SK-N-SH (cell line): ENCODE data around the gene ELANE. TPM values are rescaled to one million over a fixed set of nuclear protein-coding genes. Genes with fewer than 3 reads are reported as not detected.
"Not testable (repeated sequence)": the region's sequence is repeated elsewhere in the genome, so short reads cannot be mapped to it uniquely, and the experiment has no call there.

Experiments
- CTCF ChIA-PET: fragments of 300-600, 350-600 bp; formaldehyde crosslinking; extraction: SDS; loops from one replicate; lab custom pipeline; 2021; lab: Yijun Ruan, JAX
- POLR2A ChIA-PET: fragments of 350-600 bp; sonication (Branson Sonifier 250); formaldehyde crosslinking; extraction: SDS; loops from one replicate; lab custom pipeline; 2020; ENCODE audit warnings: antibody characterized with exemption, inconsistent platforms; lab: Yijun Ruan, JAX
- DNase-seq: peaks from one replicate; pipeline ENCODE4 v3.0.0; 2012
- H2AFZ ChIP-seq: fragments of 200-600 bp; sonication (generic); 2 replicates; pipeline ENCODE4 v1.8.1; 2016; ENCODE audit warnings: antibody characterized with exemption, mild to moderate bottlenecking, low read depth
- H3F3A ChIP-seq: fragments of 200-600 bp; sonication (generic); replicated peaks from 2 replicates; pipeline ENCODE3; 2016; ENCODE audit warnings: antibody characterized with exemption, mild to moderate bottlenecking; ENCODE audit not compliant: insufficient read depth
- H3K27ac ChIP-seq, 2 experiments: fragments of 200-500 bp in 1 of 2; fragments of 200-600 bp in 1 of 2; sonication (Bioruptor generic) in 1 of 2; sonication (generic), shearing (Covaris generic) in 1 of 2; 2 replicates each; pipeline versions ENCODE4 v1.5.1 to v1.6.1; 2014 to 2016; ENCODE audit warnings: low read depth in 2 of 2, inconsistent platforms in 1 of 2, low read length in 1 of 2, mild to moderate bottlenecking in 1 of 2, mixed read lengths in 1 of 2
- H3K27me3 ChIP-seq: fragments of 200-600 bp; sonication (generic), shearing (Covaris generic); 2 replicates; pipeline ENCODE4 v1.6.1; 2016; ENCODE audit warnings: mixed run types; ENCODE audit not compliant: insufficient read depth
- H3K36me3 ChIP-seq, 2 experiments: fragments of 200-500 bp in 1 of 2; fragments of 200-600 bp in 1 of 2; sonication (Bioruptor generic) in 1 of 2; sonication (generic) in 1 of 2; replicated peaks in 1 of 2; 2 replicates each; pipeline versions ENCODE3 to v1.5.1; 2014 to 2016; ENCODE audit warnings: low read length in 1 of 2, mild to moderate bottlenecking in 1 of 2; ENCODE audit not compliant: insufficient read depth in 2 of 2, control insufficient read depth in 1 of 2
- H3K4me1 ChIP-seq, 2 experiments: fragments of 200-500 bp in 1 of 2; fragments of 200-600 bp in 1 of 2; sonication (Bioruptor generic) in 1 of 2; sonication (generic), shearing (Covaris generic) in 1 of 2; 2 replicates each; pipeline versions ENCODE4 v1.5.1 to v1.6.1; 2014 to 2016; ENCODE audit warnings: low read depth in 1 of 2, low read length in 1 of 2, mixed run types in 1 of 2; ENCODE audit not compliant: insufficient read depth in 2 of 2, control insufficient read depth in 1 of 2
- H3K4me2 ChIP-seq: fragments of 200-600 bp; sonication (generic), shearing (Covaris generic); 2 replicates; pipeline ENCODE4 v1.6.1; 2017; ENCODE audit warnings: mixed run types
- H3K4me3 ChIP-seq, 2 experiments: fragments of 200-500 bp in 1 of 2; fragments of 200-600 bp in 1 of 2; sonication (Bioruptor generic) in 1 of 2; sonication (generic), shearing (Covaris generic) in 1 of 2; 2 replicates each; pipeline versions ENCODE4 v1.5.1 to v1.8.1; 2014 to 2016; ENCODE audit warnings: low read depth in 2 of 2, inconsistent platforms in 1 of 2, low read length in 1 of 2, mild to moderate bottlenecking in 1 of 2, mixed read lengths in 1 of 2, moderate library complexity in 1 of 2
- H3K79me2 ChIP-seq: fragments of 200-600 bp; sonication (generic); 2 replicates; pipeline ENCODE4 v1.8.1; 2017; ENCODE audit warnings: mild to moderate bottlenecking; ENCODE audit not compliant: insufficient read depth
- H3K9ac ChIP-seq: fragments of 200-600 bp; sonication (generic); 2 replicates; pipeline ENCODE4 v1.6.1; 2017; ENCODE audit warnings: mixed run types
- H3K9me2 ChIP-seq: fragments of 200-600 bp; sonication (generic); 2 replicates; pipeline ENCODE4 v1.6.1; 2017; ENCODE audit warnings: mixed run types
- H3K9me3 ChIP-seq: fragments of 200-600 bp; sonication (generic); 2 replicates; pipeline ENCODE4 v1.6.1; 2017; ENCODE audit warnings: mixed run types, mild to moderate bottlenecking, moderate library complexity
- H4K20me1 ChIP-seq: fragments of 200-600 bp; sonication (generic); 2 replicates; pipeline ENCODE4 v1.6.1; 2017; ENCODE audit warnings: mild to moderate bottlenecking, mixed run types; ENCODE audit not compliant: insufficient read depth
- ELF1 ChIP-seq: IDR thresholded peaks from 2 replicates; pipeline ENCODE4 v1.4.0; 2012
- GABPA ChIP-seq: IDR thresholded peaks from 2 replicates; pipeline ENCODE4 v1.4.0; 2012; ENCODE audit warnings: low read depth, mild to moderate bottlenecking
- GATA2 ChIP-seq: sonication (generic); formaldehyde crosslinking; IDR thresholded peaks from 2 replicates; pipeline ENCODE4 v1.5.0; 2020; ENCODE audit warnings: mild to moderate bottlenecking, missing genetic modification reagents
- MAX ChIP-seq: IDR thresholded peaks from 2 replicates; pipeline ENCODE4 v1.4.0; 2012; ENCODE audit warnings: low read depth
- MXI1 ChIP-seq: IDR thresholded peaks from 2 replicates; pipeline ENCODE4 v1.6.1; 2012; ENCODE audit warnings: mild to moderate bottlenecking, low read depth, low read length, improper control_type of control experiment
- NFIC ChIP-seq: IDR thresholded peaks from 2 replicates; pipeline ENCODE4 v1.4.0; 2012; ENCODE audit warnings: borderline replicate concordance
- NRF1 ChIP-seq: IDR thresholded peaks from 2 replicates; pipeline ENCODE4 v1.6.1; 2012; ENCODE audit warnings: low read depth, mild to moderate bottlenecking, low read length
- PBX3 ChIP-seq: IDR thresholded peaks from 2 replicates; pipeline ENCODE4; 2012
- RCOR1 ChIP-seq: fragments of 150-350 bp; IDR thresholded peaks from 2 replicates; pipeline ENCODE4 v1.6.1; 2017; ENCODE audit warnings: antibody characterized with exemption, low read length
- REST ChIP-seq: IDR thresholded peaks from 2 replicates; pipeline ENCODE4 v1.6.1; 2012; ENCODE audit warnings: mild to moderate bottlenecking, low read depth, low read length, moderate library complexity
- RFX5 ChIP-seq: IDR thresholded peaks from 2 replicates; pipeline ENCODE4 v1.6.1; 2012; ENCODE audit warnings: mild to moderate bottlenecking, improper control_type of control experiment, low read length
- SIN3A ChIP-seq: IDR thresholded peaks from 2 replicates; pipeline ENCODE4 v1.6.1; 2012; ENCODE audit warnings: low read depth, mild to moderate bottlenecking, low read length, moderate library complexity, borderline replicate concordance
- SMC3 ChIP-seq: IDR thresholded peaks from 2 replicates; pipeline ENCODE4 v1.6.1; 2012; ENCODE audit warnings: low read depth, low read length, improper control_type of control experiment
- TAF1 ChIP-seq: IDR thresholded peaks from 2 replicates; pipeline ENCODE4 v1.6.1; 2012; ENCODE audit warnings: low read depth, mild to moderate bottlenecking, low read length, moderate library complexity, borderline replicate concordance
- TCF12 ChIP-seq: IDR thresholded peaks from 2 replicates; pipeline ENCODE4 v1.4.0; 2012
- USF1 ChIP-seq: IDR thresholded peaks from 2 replicates; pipeline ENCODE4 v1.4.0; 2012; ENCODE audit warnings: low read depth, borderline replicate concordance
- ZBTB33 ChIP-seq: IDR thresholded peaks from 2 replicates; pipeline ENCODE4 v1.4.0; 2012; ENCODE audit warnings: low read depth, borderline replicate concordance
- WGBS: methylation state at CpG from one replicate; pipeline ENCODE4 v1.1.6; 2017; ENCODE audit warnings: low lambda C conversion rate; 5-methylcytosine and 5-hydroxymethylcytosine counted together
- polyA plus RNA-seq, 3 experiments: library from polyadenylated mRNA; depleted of rRNA; stranded (reverse); fragments of >200 nt; gene quantifications; 2 replicates each; pipeline ENCODE4 v1.2.3, GENCODE V29; 2012

ELANE gene
- polyA plus RNA-seq, 1 of the 3 experiments (the other 2 are of a cell fraction) = not detected

- no peaks in the 10 kb centered on the region for H3K9me3 ChIP-seq
- H3K4me2 ChIP-seq = no peak overlapping the region
- no peak overlapping the region for H3K4me3 ChIP-seq
- H3K36me3 ChIP-seq = peaks cover 4 to 26% of the 10 kb centered on the region in 2 experiments
- no peaks in the 10 kb centered on the region for H4K20me1 ChIP-seq
- H3K4me1 ChIP-seq = peaks cover 0 to 15% of the 10 kb centered on the region in 2 experiments; a peak in 1 of 4 replicates
- ChIA-PET POLR2A (no interaction called here), CTCF (no interaction called here)
- H3K27me3 ChIP-seq = no peaks in the 10 kb centered on the region
- 91% methylated on average over 17 of the region's 18 CpGs for WGBS
- no peak overlapping the region for H2AFZ ChIP-seq
- TF ChIP-seq NRF1 = no peak
- no peak for TF ChIP-seq MXI1
- no peak for TF ChIP-seq SMC3
- no peak for TF ChIP-seq TAF1
- no peak for TF ChIP-seq PBX3
- no peak for TF ChIP-seq ELF1
- TF ChIP-seq RCOR1 = no peak
- TF ChIP-seq SIN3A = no peak
- no peak for TF ChIP-seq USF1
- no peak for TF ChIP-seq ZBTB33
- TF ChIP-seq RFX5 = no peak
- no peak for TF ChIP-seq GATA2 (CRISPR knock-in tag)
- no peak for TF ChIP-seq TCF12
- no peak for TF ChIP-seq GABPA
- no peak for TF ChIP-seq REST
- no peak for TF ChIP-seq NFIC
- TF ChIP-seq MAX = no peak
- peaks cover 14% of the 10 kb centered on the region for H3K79me2 ChIP-seq
- H3K27ac ChIP-seq = no peak overlapping the region
- no peak overlapping the region for H3K9ac ChIP-seq
- H3F3A ChIP-seq = peaks cover 18% of the 10 kb centered on the region
- H3K9me2 ChIP-seq = no peaks in the 10 kb centered on the region
- no peak for DNase-seq
These were observed 38.7 kb downstream of the ELANE start for GRCh38 chr19:890831-891230.

- H2AFZ ChIP-seq, POLR2A ChIA-PET, DNase-seq, H3K9me3 ChIP-seq, H3K9me2 ChIP-seq, H3K27ac ChIP-seq, H3K4me1 ChIP-seq, H3K27me3 ChIP-seq, H4K20me1 ChIP-seq: not testable (repeated sequence)
- peak overlapping the region; percentile 81 to 87 for H3K4me3 ChIP-seq
- WGBS = 94% methylated on average over 47 of the region's 50 CpGs
- CTCF ChIA-PET = interaction anchor here (0.7 kb wide), 1 partner anchor 28 kb away, joined by 4 read pairs; no protein-coding TSS in a partner anchor
- peaks cover 18% of the 10 kb centered on the region for H3F3A ChIP-seq
- H3K4me2 ChIP-seq = peak overlapping the region; percentile 88
- peak overlapping the region; percentile 95; the same call in 1 of the 2 replicates for H3K9ac ChIP-seq
- H3K36me3 ChIP-seq = peaks cover 4 to 20% of the 10 kb centered on the region in 2 experiments
- peaks cover 14% of the 10 kb centered on the region for H3K79me2 ChIP-seq
These were observed 39.5 kb downstream of the ELANE start for GRCh38 chr19:891421-892200.
